ENCODE data around the gene RNPEPL1.

The RNPEPL1 gene

DNA sequence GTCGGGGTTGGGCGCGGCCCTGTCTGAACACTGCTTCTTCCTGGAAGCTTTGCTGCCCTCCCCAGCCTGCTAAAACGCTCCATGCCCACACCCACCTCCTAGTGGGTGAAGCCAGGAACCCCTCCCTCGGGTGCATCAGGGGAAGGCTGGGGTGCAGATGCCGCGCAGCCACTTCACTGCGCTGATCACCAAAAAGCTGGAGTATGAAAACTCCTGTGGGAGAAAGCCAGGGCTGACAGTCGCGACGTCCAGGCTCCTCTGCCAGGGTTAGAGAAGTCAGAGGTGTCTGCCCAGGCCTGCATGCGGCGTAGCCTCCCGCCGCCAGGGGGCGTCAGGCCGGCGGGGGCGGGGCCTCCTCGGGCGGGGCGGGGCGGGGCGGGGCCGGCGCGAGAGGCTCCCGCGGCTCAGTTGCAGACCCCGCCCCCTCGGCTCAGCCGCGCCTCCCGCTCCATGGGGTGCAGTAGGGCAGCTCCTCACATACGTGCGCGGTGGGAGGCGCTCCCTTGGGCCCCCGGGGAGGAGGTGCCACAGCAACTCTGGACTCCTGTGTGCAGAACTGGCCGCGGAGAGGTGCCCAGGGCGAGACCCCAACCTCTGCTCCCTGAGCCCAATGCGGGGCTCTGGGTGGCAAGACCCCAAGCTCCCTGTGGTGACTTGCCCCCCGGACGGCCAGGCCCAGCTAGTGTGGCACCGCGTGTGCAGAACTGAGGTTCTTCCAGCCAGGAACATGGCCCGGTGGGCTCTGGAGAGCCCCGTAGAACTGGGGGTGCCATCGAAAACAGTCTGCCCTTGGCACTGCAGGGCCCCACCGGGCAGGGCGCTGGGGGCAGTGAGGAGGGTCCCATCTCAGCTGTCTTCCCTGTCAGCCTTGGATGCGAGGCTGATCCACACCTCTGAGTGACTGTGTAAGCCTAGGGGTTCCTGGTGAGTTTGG lies 1.8 kb upstream of the RNPEPL1 start:
- peak overlapping the region in 1 of 2 experiments; percentile 16 for H3K23ac ChIP-seq (ENCODE audit: low read length in 2 of 2)
- H3K9ac ChIP-seq (ENCODE audit: low read length): peak overlapping the region; percentile 80

DNA sequence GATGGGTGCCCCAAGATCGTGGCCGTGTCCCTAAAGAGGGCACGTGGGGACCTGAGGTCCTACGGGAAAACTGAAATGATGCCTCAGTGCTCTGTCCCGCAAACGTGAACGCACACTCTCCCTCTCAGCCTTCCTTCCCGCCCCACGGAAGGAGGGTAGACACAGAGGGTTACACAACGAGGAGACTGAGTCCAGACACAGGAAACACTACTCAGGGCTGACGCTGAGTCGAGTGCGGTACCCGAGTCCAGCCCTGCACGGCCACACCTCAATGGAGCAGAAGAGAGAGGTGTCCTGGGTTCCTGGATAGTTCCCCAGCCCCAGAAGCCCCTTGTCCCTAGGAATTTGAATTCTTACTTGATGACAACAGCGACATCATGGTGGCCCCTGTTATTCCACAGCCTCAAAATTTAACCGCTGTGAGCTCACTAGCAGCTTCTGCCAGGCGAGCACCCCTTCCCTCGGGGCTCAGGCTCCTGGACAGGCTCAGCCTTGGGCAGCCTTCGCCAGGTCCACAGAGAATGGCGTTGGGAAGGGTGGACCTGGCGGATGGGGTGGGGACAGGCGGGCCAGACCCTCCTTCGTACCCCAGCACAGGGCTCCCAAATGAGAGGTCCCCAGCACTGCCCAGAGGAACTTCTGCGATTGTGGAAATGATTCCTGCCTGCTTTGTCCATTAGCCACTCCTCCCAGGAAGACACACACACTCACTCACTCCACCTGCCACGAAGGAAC lies 980 bp upstream of the RNPEPL1 start:
- peak; percentile 33 for DNase-seq
- no peak overlapping the region for H2BK5ac ChIP-seq (ENCODE audit: low read depth, low read length, poor library complexity, severe bottlenecking)
- H3K27me3 ChIP-seq (ENCODE audit: control insufficient read depth in 1 of 2, insufficient read depth in 1 of 2, low read length in 2 of 2): no peaks in the 10 kb centered on the region
- peak overlapping the region; percentile 8 for H2AFZ ChIP-seq (ENCODE audit: low read depth, low read length)
- peak overlapping the region; percentile 61 for H2BK15ac ChIP-seq (ENCODE audit: low read depth, poor library complexity, severe bottlenecking)
- H3K18ac ChIP-seq (ENCODE audit: low read depth in 1 of 2, low read length in 2 of 2): peak overlapping the region; percentile 37 to 88
- peaks cover 51% of the 10 kb centered on the region for H3K4me1 ChIP-seq (ENCODE audit: control insufficient read depth, insufficient read depth, low read depth, low read length)
- peak overlapping the region in 1 of 2 experiments; percentile 38 for H3K14ac ChIP-seq (ENCODE audit: low read length in 2 of 2)
- peaks cover 43% of the 10 kb centered on the region for H3K79me1 ChIP-seq (replicated peaks; ENCODE audit: low read length, poor library complexity, severe bottlenecking)
- H2BK120ac ChIP-seq (ENCODE audit: low read depth, low read length): no peak overlapping the region
- H4K8ac ChIP-seq (ENCODE audit: low read length): peak overlapping the region; percentile 83
- H3K9ac ChIP-seq (ENCODE audit: low read length): peak overlapping the region; percentile 80
- peak overlapping the region; percentile 42 to 55 for H3K4ac ChIP-seq (ENCODE audit: low read depth in 1 of 2, low read length in 2 of 2)
- no peak overlapping the region for H2AK5ac ChIP-seq (ENCODE audit: low read length, severe bottlenecking)
- no peaks in the 10 kb centered on the region for H3K9me3 ChIP-seq (ENCODE audit: control insufficient read depth, low read length)
- H3K36me3 ChIP-seq (ENCODE audit: control insufficient read depth in 1 of 2, insufficient read depth in 2 of 2, low read depth in 1 of 2, low read length in 2 of 2): peaks cover 17 to 23% of the 10 kb centered on the region in 2 experiments
- WGBS: 56% methylated on average over 25 of the region's 26 CpGs
- peak overlapping the region in 1 of 2 experiments; percentile 61 for H3K23ac ChIP-seq (ENCODE audit: low read length in 2 of 2)
- no peak overlapping the region for H4K91ac ChIP-seq (ENCODE audit: low read length)
- H3K27ac ChIP-seq (ENCODE audit: low read length, poor library complexity, severe bottlenecking): no peak overlapping the region
- H3K4me3 ChIP-seq (ENCODE audit: insufficient read depth in 1 of 2, low read depth in 1 of 2, low read length in 2 of 2): peak overlapping the region; percentile 67 to 87
- H3K4me2 ChIP-seq (ENCODE audit: low read length, poor library complexity, severe bottlenecking): peak overlapping the region; percentile 92
- H2BK12ac ChIP-seq (ENCODE audit: low read length in 2 of 2): peak overlapping the region; percentile 83 to 85

More for the DNA sequence above, 1.8 kb upstream of the RNPEPL1 start:
- H2BK15ac ChIP-seq (ENCODE audit: low read depth, poor library complexity, severe bottlenecking): peak overlapping the region; percentile 52
- peak overlapping the region; percentile 85 to 91 for H2BK12ac ChIP-seq (ENCODE audit: low read length in 2 of 2)
- peak overlapping the region; percentile 17 for H2AK5ac ChIP-seq (ENCODE audit: low read length, severe bottlenecking)
- peaks cover 35% of the 10 kb centered on the region for H3K79me1 ChIP-seq (replicated peaks; ENCODE audit: low read length, poor library complexity, severe bottlenecking)
- peak overlapping the region; percentile 73 for H4K91ac ChIP-seq (ENCODE audit: low read length)
- H3K4me3 ChIP-seq (ENCODE audit: insufficient read depth in 1 of 2, low read depth in 1 of 2, low read length in 2 of 2): peak overlapping the region in 1 of 2 experiments; percentile 87
- H3K14ac ChIP-seq (ENCODE audit: low read length in 2 of 2): peak overlapping the region in 1 of 2 experiments; percentile 71
- peak overlapping the region; percentile 88 for H4K8ac ChIP-seq (ENCODE audit: low read length)
- no peaks in the 10 kb centered on the region for H3K27me3 ChIP-seq (ENCODE audit: control insufficient read depth in 1 of 2, insufficient read depth in 1 of 2, low read length in 2 of 2)
- H2BK5ac ChIP-seq (ENCODE audit: low read depth, low read length, poor library complexity, severe bottlenecking): no peak overlapping the region
- H3K4me1 ChIP-seq (ENCODE audit: control insufficient read depth, insufficient read depth, low read depth, low read length): peaks cover 48% of the 10 kb centered on the region
- H3K27ac ChIP-seq (ENCODE audit: low read length, poor library complexity, severe bottlenecking): no peak overlapping the region
- WGBS: 26% methylated on average over 36 of the region's 53 CpGs
- H3K4me2 ChIP-seq (ENCODE audit: low read length, poor library complexity, severe bottlenecking): peak overlapping the region; percentile 83
- H3K9me3 ChIP-seq (ENCODE audit: control insufficient read depth, low read length): no peaks in the 10 kb centered on the region
- peak overlapping the region; percentile 59 for H2BK120ac ChIP-seq (ENCODE audit: low read depth, low read length)
- DNase-seq: peak; percentile 81
- peaks cover 15 to 17% of the 10 kb centered on the region in 2 experiments for H3K36me3 ChIP-seq (ENCODE audit: control insufficient read depth in 1 of 2, insufficient read depth in 2 of 2, low read depth in 1 of 2, low read length in 2 of 2)
- H2AFZ ChIP-seq (ENCODE audit: low read depth, low read length): peak overlapping the region; percentile 47
- H3K18ac ChIP-seq (ENCODE audit: low read depth in 1 of 2, low read length in 2 of 2): peak overlapping the region; percentile 79 to 86
- H3K4ac ChIP-seq (ENCODE audit: low read depth in 1 of 2, low read length in 2 of 2): peak overlapping the region; percentile 90 to 98

DNA sequence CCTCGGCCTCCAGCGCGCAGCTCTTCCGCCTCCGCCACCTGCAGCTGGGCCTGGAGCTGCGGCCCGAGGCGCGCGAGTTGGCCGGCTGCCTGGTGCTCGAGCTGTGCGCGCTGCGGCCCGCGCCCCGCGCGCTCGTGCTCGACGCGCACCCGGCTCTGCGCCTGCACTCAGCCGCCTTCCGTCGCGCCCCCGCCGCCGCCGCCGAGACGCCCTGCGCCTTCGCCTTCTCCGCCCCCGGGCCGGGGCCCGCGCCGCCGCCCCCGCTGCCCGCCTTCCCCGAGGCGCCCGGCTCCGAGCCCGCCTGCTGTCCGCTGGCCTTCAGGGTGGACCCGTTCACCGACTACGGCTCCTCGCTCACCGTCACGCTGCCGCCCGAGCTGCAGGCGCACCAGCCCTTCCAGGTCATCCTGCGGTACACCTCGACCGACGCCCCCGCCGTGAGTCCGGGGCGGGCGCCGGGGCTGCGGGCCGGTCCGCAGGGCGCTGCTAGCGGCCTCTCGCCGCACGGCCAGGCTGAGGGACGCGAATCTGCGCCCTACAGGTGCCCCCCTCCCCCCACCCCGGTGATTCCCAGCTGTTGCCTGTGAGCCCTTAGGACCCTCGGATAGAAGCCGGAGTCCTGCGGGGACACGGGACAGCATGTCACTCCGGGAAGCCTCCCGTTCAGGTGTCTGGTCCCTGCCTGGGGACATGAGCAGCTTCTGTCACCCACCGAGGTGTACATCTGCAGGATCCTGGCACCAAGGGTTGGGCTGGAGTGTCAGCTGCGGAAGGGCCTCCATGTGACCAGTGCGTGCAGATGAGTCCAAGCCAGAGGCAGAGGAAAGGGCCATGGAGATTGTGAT lies 616 bp downstream of the RNPEPL1 start:
- Histone ChIP-seq H2BK15ac (ENCODE audit: low read depth, poor library complexity, severe bottlenecking) (peak overlapping the region; percentile 46), H2BK12ac (ENCODE audit: low read length in 2 of 2) (peak overlapping the region in 1 of 2 experiments; percentile 16), H4K91ac (ENCODE audit: low read length) (peak overlapping the region; percentile 87), H3K27me3 (ENCODE audit: control insufficient read depth in 1 of 2, insufficient read depth in 1 of 2, low read length in 2 of 2) (no peaks in the 10 kb centered on the region), H2BK5ac (ENCODE audit: low read depth, low read length, poor library complexity, severe bottlenecking) (no peak overlapping the region), H4K8ac (ENCODE audit: low read length) (peak overlapping the region; percentile 86), H2BK120ac (ENCODE audit: low read depth, low read length) (peak overlapping the region; percentile 77), H3K18ac (ENCODE audit: low read depth in 1 of 2, low read length in 2 of 2) (peak overlapping the region; percentile 74 to 93), H3K14ac (ENCODE audit: low read length in 2 of 2) (peak overlapping the region in 1 of 2 experiments; percentile 90), H3K23ac (ENCODE audit: low read length in 2 of 2) (peak overlapping the region in 1 of 2 experiments; percentile 50), H3K4me1 (ENCODE audit: control insufficient read depth, insufficient read depth, low read depth, low read length) (peaks cover 53% of the 10 kb centered on the region), H3K9ac (ENCODE audit: low read length) (peak overlapping the region; percentile 76), H3K79me1 (replicated peaks; ENCODE audit: low read length, poor library complexity, severe bottlenecking) (peaks cover 50% of the 10 kb centered on the region), H3K4ac (ENCODE audit: low read depth in 1 of 2, low read length in 2 of 2) (peak overlapping the region; percentile 74 to 90), H3K36me3 (ENCODE audit: control insufficient read depth in 1 of 2, insufficient read depth in 2 of 2, low read depth in 1 of 2, low read length in 2 of 2) (peaks cover 4 to 39% of the 10 kb centered on the region in 2 experiments), H2AK5ac (ENCODE audit: low read length, severe bottlenecking) (no peak overlapping the region), H3K4me2 (ENCODE audit: low read length, poor library complexity, severe bottlenecking) (peak overlapping the region; percentile 85), H3K27ac (ENCODE audit: low read length, poor library complexity, severe bottlenecking) (no peak overlapping the region), H3K4me3 (ENCODE audit: insufficient read depth in 1 of 2, low read depth in 1 of 2, low read length in 2 of 2) (peak overlapping the region; percentile 73 to 86), H3K9me3 (ENCODE audit: control insufficient read depth, low read length) (no peaks in the 10 kb centered on the region), H2AFZ (ENCODE audit: low read depth, low read length) (peak overlapping the region; percentile 47)
- WGBS: 10% methylated on average over 63 of the region's 93 CpGs
- DNase-seq: peak; percentile 60
